Parathyroid adenoma (tissue), 2 donors: ENCODE measurements around the gene C11orf98.

Source experiments
- H2AFZ ChIP-seq: fragments of 300-600 bp; sonication (generic); one replicate; pipeline ENCODE4 v1.7.0; 2017; ENCODE audit warnings: antibody characterized with exemption, mild to moderate bottlenecking
- H3K27ac ChIP-seq: fragments of 300-600 bp; sonication (generic); one replicate; pipeline ENCODE4 v1.7.0; 2017
- H3K27me3 ChIP-seq: fragments of 300-600 bp; sonication (generic); one replicate; pipeline ENCODE4 v1.7.0; 2017; ENCODE audit warnings: low read length; ENCODE audit not compliant: control insufficient read depth, insufficient read depth
- H3K36me3 ChIP-seq: fragments of 300-600 bp; sonication (generic); one replicate; pipeline ENCODE4 v1.7.0; 2017; ENCODE audit warnings: low read length; ENCODE audit not compliant: control insufficient read depth, insufficient read depth
- H3K4me1 ChIP-seq: fragments of 300-600 bp; sonication (generic); one replicate; pipeline ENCODE4 v1.7.0; 2017; ENCODE audit warnings: control low read depth
- H3K4me2 ChIP-seq: fragments of 300-600 bp; sonication (generic); one replicate; pipeline ENCODE4 v1.7.0; 2017; ENCODE audit warnings: low read length
- H3K4me3 ChIP-seq: fragments of 300-600 bp; sonication (generic); one replicate; pipeline ENCODE4 v1.7.0; 2017; ENCODE audit warnings: low read depth, low read length
- H3K79me2 ChIP-seq: fragments of 300-600 bp; sonication (generic); one replicate; pipeline ENCODE4 v1.7.0; 2017; ENCODE audit warnings: control low read depth
- H3K9ac ChIP-seq: fragments of 300-600 bp; sonication (generic); one replicate; pipeline ENCODE4 v1.7.0; 2017; ENCODE audit warnings: mild to moderate bottlenecking
- H3K9me3 ChIP-seq: fragments of 300-600 bp; sonication (generic); one replicate; pipeline ENCODE4 v1.7.0; 2017; ENCODE audit warnings: low read length; ENCODE audit not compliant: control insufficient read depth
- TF ChIP-seq, protein P1 (sequence below): fragments of 300-600 bp; sonication (generic); IDR thresholded peaks from one replicate; pipeline ENCODE4 v1.7.0; 2017; ENCODE audit warnings: antibody characterized with exemption, mild to moderate bottlenecking
- donor health status: primary hyperparathyroidism.

The C11orf98 gene

DNA sequence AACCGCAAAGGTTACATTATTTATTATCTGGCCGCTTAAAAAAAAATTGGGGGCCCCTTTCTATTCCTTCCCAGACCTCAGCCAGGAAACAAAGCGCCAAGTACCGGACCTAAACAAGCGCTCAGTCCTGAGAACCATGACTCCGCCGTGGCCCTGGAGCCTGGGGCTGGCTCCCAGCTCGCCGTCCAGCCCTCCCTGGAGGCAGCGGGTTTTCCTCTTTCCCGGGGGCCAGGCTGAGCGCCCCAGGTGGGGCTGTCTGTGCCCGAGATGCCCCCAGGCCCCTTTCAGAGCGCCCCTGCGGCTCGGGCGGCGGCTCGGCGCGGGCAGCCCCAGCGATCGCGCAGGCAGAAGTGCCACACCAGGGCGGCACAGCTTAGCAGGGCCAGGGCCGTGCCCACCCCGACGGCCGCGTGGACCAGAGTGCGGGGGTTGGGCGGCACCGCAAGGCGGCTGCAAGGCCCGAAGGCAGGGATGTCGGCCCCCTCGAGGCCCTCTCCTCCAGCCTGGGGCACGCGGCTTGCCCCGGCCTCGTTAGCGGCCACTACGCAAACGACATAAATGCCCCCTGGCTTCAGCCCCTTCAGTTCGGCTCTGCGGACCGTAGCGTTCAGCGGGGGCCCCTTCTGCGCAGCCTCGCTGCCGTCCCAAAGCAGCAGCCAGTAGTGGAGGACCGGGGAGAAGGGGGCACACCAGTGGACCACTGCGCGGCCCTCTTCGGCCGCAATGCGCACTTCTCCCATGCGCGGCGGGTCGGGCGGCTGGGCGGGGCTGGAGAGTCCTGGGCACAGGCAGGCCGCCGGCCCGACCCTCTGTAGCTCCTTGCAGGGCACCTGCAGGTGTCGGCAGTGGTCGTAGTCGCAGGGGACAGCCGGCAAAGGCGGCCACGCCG, 22.7 kb upstream of the C11orf98 start:
- Histone ChIP-seq H3K4me3 (no peak overlapping the region), H3K4me2 (no peak overlapping the region), H3K79me2 (no peaks in the 10 kb centered on the region), H3K9me3 (no peaks in the 10 kb centered on the region), H3K4me1 (no peaks in the 10 kb centered on the region), H3K36me3 (no peaks in the 10 kb centered on the region), H3K9ac (no peak overlapping the region), H3K27ac (no peak overlapping the region), H2AFZ (no peak overlapping the region), H3K27me3 (no peaks in the 10 kb centered on the region)
- TF ChIP-seq, protein P1, sequence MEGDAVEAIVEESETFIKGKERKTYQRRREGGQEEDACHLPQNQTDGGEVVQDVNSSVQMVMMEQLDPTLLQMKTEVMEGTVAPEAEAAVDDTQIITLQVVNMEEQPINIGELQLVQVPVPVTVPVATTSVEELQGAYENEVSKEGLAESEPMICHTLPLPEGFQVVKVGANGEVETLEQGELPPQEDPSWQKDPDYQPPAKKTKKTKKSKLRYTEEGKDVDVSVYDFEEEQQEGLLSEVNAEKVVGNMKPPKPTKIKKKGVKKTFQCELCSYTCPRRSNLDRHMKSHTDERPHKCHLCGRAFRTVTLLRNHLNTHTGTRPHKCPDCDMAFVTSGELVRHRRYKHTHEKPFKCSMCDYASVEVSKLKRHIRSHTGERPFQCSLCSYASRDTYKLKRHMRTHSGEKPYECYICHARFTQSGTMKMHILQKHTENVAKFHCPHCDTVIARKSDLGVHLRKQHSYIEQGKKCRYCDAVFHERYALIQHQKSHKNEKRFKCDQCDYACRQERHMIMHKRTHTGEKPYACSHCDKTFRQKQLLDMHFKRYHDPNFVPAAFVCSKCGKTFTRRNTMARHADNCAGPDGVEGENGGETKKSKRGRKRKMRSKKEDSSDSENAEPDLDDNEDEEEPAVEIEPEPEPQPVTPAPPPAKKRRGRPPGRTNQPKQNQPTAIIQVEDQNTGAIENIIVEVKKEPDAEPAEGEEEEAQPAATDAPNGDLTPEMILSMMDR = no peak

DNA sequence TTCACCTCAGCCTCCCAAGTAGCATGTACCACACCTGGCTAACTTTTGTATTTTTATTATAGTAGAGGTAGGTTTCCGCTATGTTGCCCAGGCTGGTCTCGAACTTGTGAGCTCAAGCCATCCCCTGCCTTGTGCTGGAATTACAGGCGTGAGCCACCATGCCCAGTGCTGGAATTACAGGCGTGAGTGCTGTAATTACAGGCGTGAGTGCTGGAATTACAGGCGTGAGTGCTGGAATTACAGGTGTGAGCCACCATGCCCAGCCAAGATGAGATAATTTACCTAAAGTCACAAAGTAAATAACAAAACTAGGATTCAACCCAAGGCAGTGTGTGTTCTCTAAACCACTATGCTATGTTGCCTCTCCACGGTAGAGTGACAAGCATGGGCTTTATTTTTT, 17.5 kb upstream of the C11orf98 start:
- H3K9me3 ChIP-seq = no peaks in the 10 kb centered on the region

DNA sequence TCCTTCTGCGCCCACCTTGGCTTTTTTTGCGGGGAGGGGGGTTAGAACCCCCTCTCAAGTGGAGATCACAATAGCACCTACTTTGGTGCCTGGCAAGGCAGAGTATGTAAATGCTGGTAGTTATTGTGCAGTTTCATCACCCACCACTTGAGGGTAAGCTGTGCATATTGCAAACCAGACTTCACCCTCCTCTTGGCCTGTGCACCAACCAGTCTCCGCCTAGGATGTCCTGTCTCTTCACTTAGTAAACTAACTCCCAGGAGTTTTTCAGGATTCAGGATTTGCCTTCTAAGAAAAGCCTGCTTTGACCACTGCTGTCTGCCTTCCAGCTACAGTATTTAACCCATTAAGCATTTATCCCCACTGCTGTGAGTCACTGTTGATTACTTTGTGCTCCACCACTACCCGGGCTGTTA, 15.8 kb upstream of the C11orf98 start:
- H3K4me3 ChIP-seq = no peak overlapping the region
- no peaks in the 10 kb centered on the region for H3K27me3 ChIP-seq
- TF ChIP-seq, protein P1 = peak; percentile 32
- peak overlapping the region; percentile 69 for H2AFZ ChIP-seq
- H3K4me1 ChIP-seq = peaks cover 3% of the 10 kb centered on the region
- no peaks in the 10 kb centered on the region for H3K9me3 ChIP-seq
- no peak overlapping the region for H3K27ac ChIP-seq
- H3K79me2 ChIP-seq = no peaks in the 10 kb centered on the region
- no peak overlapping the region for H3K9ac ChIP-seq
- H3K4me2 ChIP-seq = no peak overlapping the region
- H3K36me3 ChIP-seq = no peaks in the 10 kb centered on the region

More for the DNA sequence above, 17.5 kb upstream of the C11orf98 start:
- H2AFZ ChIP-seq = no peak overlapping the region
- no peaks in the 10 kb centered on the region for H3K79me2 ChIP-seq
- TF ChIP-seq, protein P1 = no peak
- no peaks in the 10 kb centered on the region for H3K36me3 ChIP-seq
- H3K27me3 ChIP-seq = no peaks in the 10 kb centered on the region
- H3K27ac ChIP-seq = no peak overlapping the region
- no peak overlapping the region for H3K4me2 ChIP-seq
- no peak overlapping the region for H3K9ac ChIP-seq
- H3K4me3 ChIP-seq = no peak overlapping the region
- H3K4me1 ChIP-seq = no peaks in the 10 kb centered on the region

DNA sequence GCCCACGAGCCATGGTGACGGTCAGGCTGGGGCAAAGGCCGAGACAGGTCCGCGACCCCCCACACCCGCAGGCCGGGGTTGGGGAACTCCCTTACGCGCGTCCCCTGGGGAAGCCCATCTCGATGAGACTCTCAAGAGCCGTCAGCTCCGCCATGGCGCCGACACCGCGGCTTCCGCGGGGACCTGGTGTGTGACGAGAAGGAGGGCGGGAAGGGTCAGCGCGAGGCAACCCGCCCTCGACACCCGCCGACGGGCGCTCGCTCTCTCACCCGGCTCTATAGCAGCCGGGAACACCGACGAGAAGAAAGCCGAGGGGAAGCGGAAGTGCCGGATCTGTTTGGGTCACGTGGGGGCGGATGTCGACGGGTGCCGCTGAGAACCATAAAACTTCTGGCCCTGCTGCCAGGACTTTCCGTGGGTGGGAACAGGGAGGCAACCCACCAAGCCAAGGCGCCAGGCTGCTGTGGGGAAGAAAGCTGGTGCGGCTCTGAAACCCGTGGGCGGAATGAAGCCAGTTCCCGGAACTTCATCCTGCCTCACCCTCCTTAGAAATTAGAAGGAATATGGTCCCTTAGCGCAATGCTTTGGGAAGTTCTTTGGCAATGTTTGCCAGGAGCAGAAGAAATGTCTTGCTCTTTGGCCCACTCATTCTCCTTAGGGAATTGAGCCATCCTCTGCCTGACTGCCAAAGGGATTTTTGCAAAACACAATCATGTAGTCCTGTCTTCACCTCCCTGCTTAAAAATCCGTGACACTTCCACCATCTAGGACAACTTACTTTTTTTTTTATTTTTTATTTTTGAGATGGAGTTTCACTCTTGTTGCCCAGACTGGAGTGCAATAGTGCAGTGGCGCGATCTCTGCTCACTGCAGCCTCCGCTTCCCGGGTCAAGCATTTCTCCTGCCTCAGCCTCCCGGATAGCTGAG, 14.0 kb upstream of the C11orf98 start, which contains the start of gene UBXN1:
UBXN1 (minus strand) TSS at position 304 of the 927 bp plus-strand sequence; CDS start at position 154, 150 bp downstream.
- Histone ChIP-seq H3K9ac (peak within 1 kb of the TSS; percentile 67), H3K4me1 (peaks cover 3% of the 10 kb centered on the region), H3K27me3 (no peaks in the 10 kb centered on the region), H3K4me3 (peak within 1 kb of the TSS; percentile 91), H3K9me3 (no peaks in the 10 kb centered on the region), H3K79me2 (no peaks in the 10 kb centered on the region), H3K36me3 (no peaks in the 10 kb centered on the region), H2AFZ (peak within 1 kb of the TSS; percentile 93), H3K4me2 (peak within 1 kb of the TSS; percentile 77), H3K27ac (peak within 1 kb of the TSS; percentile 85)
- TF ChIP-seq, protein P1 = no peak
